Measurements from ENCODE around the gene FASLG. TPM values are rescaled to one million over a fixed set of nuclear protein-coding genes. Genes with fewer than 3 reads are reported as not detected.

FASLG gene
- total RNA-seq, 4 donors from 2014 or later = 0.33 TPM; not detected in 3

DNA sequence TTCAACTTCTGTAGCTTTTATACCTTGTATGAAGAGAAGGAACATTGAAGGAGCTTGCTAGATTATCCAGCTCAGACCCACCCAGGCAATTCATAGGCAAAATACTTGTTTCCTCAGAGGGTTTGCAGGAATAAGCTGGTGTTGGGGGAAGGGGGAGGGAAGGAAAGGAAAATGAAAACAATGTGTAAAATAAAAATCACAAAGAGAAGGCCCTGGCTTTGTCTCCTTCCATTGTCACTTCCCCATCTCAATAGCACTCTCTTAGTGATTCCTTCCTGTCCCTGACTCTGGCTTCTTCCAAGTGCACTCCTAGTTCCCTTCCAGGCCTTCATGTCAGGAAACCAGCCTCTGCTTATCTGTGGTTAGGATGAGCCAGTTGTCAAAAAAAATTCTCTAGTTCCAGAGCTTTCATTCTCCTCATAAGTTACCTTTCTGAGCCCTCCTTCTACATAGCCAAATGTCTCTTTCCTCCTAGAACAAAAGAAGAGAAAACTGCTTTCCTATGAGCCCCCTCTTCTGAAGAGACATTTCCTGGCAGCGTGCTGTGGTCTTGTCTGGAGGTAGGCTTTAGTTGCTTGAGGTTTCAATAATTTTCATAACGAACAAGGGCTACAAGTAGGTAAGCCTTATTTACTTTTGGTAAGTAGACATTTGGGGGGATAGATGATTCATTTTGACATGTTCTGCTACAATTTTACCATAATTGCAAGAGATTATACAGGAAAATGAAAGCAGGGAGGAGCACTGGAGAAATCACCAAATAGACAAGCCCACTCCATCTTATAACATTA lies 45.7 kb downstream of the FASLG start:
- no peaks in the 10 kb centered on the region for H3K27me3 ChIP-seq
- TF ChIP-seq POLR2A (IDR thresholded peaks at IDR 0.05; ENCODE audit: low read depth) (no peak), EP300 (IDR thresholded peaks at IDR 0.05) (no peak), POLR2AphosphoS5 (IDR thresholded peaks at IDR 0.05) (no peak)
- TF ChIP-seq, protein P1, sequence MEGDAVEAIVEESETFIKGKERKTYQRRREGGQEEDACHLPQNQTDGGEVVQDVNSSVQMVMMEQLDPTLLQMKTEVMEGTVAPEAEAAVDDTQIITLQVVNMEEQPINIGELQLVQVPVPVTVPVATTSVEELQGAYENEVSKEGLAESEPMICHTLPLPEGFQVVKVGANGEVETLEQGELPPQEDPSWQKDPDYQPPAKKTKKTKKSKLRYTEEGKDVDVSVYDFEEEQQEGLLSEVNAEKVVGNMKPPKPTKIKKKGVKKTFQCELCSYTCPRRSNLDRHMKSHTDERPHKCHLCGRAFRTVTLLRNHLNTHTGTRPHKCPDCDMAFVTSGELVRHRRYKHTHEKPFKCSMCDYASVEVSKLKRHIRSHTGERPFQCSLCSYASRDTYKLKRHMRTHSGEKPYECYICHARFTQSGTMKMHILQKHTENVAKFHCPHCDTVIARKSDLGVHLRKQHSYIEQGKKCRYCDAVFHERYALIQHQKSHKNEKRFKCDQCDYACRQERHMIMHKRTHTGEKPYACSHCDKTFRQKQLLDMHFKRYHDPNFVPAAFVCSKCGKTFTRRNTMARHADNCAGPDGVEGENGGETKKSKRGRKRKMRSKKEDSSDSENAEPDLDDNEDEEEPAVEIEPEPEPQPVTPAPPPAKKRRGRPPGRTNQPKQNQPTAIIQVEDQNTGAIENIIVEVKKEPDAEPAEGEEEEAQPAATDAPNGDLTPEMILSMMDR (IDR thresholded peaks at IDR 0.05) = no peak
- H3K4me3 ChIP-seq = no peak overlapping the region
- 78% methylated on average over 2 of the region's 2 CpGs for WGBS
- no peaks in the 10 kb centered on the region for H3K9me3 ChIP-seq
- intact Hi-C loops (cut with DNase I) = loop anchor here (10.0 kb wide), 1 partner anchor 250 kb away; no protein-coding TSS in a partner anchor
- H3K36me3 ChIP-seq = no peaks in the 10 kb centered on the region
- no peak for DNase-seq (ENCODE audit: extremely low spot score)
- peaks cover 0 to 6% (median 0%) of the 10 kb centered on the region in 4 donors for H3K4me1 ChIP-seq
- no peak overlapping the region for H3K27ac ChIP-seq (replicated peaks in 1 of 4)

DNA sequence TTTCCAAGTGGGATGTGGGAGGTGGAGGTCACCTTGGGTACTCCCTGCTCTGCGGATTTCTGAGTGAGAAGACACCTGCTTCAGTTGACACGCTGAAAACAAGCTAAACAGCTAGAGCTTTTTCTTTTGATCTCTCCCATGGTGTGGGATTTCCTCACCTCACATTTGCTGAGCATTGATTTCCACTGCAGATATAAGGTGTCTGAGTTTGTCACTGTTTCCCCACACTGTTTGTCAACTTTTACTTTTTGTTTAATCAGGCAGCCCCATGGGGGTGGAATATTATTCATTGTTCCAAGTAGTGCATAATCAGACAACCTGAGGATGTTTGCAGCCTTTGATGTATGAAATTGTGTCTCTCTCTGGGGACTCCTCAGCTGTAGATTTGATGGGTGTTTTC lies 49.5 kb downstream of the FASLG start:
- Histone ChIP-seq H3K4me3 (no peak overlapping the region), H3K27me3 (no peaks in the 10 kb centered on the region), H3K36me3 (no peaks in the 10 kb centered on the region), H3K9me3 (no peaks in the 10 kb centered on the region), H3K4me1 (no peaks in the 10 kb centered on the region), H3K27ac (replicated peaks in 1 of 4) (no peak overlapping the region)
- no peak for TF ChIP-seq POLR2AphosphoS5 (IDR thresholded peaks at IDR 0.05)
- TF ChIP-seq, protein P1 (IDR thresholded peaks at IDR 0.05) = no peak
- TF ChIP-seq POLR2A (IDR thresholded peaks at IDR 0.05; ENCODE audit: low read depth) = no peak
- TF ChIP-seq EP300 (IDR thresholded peaks at IDR 0.05) = no peak
- no peak for DNase-seq (ENCODE audit: extremely low spot score)
- intact Hi-C loops (cut with DNase I) = loop anchor here (10.0 kb wide), 1 partner anchor 254 kb away; no protein-coding TSS in a partner anchor
- WGBS = 24% methylated on average over 2 of the region's 2 CpGs

DNA sequence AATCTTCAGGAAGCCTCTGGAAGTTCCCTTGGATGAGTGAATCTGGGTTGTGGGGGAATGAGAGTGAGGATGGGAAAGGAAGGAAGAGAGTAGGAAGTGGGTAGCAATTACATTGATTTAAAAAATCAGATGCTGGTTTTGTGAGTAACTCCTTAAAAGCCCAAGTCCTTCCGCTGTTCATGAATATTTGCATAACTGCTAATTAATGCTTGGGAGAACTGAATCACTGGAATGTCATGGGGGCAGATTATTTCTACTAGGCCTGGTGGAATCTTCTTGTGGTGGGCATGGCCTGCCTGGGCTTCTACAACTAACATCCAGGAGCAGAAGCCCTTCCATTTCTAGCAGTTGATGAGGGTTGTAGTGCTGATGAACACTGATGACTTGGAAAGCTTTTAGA lies 52.7 kb downstream of the FASLG start:
- intact Hi-C loops (cut with DNase I) = no loop called here
- Histone ChIP-seq H3K27ac (replicated peaks in 1 of 4) (no peak overlapping the region), H3K4me3 (no peak overlapping the region), H3K4me1 (no peaks in the 10 kb centered on the region), H3K36me3 (no peaks in the 10 kb centered on the region), H3K27me3 (no peaks in the 10 kb centered on the region), H3K9me3 (no peaks in the 10 kb centered on the region)
- no peak for TF ChIP-seq POLR2AphosphoS5 (IDR thresholded peaks at IDR 0.05)
- TF ChIP-seq, protein P1 (IDR thresholded peaks at IDR 0.05) = no peak
- TF ChIP-seq POLR2A (IDR thresholded peaks at IDR 0.05; ENCODE audit: low read depth) = no peak
- no peak for TF ChIP-seq EP300 (IDR thresholded peaks at IDR 0.05)
- 100% methylated on average over 1 of the region's 1 CpG for WGBS
- no peak for DNase-seq (ENCODE audit: extremely low spot score)

DNA sequence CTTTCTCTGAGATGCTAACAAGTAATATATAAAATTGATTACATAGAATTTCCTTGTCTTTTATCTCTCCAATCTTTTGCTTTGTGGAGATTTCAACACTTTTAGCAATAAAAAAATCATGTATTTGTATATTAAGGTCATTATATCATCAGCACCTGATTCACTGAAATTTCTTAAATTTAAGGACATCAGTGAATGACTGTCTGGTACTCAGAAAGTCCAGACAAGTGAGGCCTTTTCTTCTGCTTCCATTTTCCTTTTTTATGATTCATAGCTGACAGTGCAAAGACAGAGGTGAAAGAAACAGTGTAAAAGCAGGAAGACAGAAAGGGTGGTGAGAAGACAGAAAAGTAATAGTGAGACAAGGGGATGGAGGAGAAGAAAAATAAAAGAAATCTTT lies 54.6 kb downstream of the FASLG start:
- Histone ChIP-seq H3K9me3 (no peaks in the 10 kb centered on the region), H3K36me3 (no peaks in the 10 kb centered on the region), H3K4me1 (no peaks in the 10 kb centered on the region), H3K27me3 (no peaks in the 10 kb centered on the region), H3K27ac (replicated peaks in 1 of 4) (no peak overlapping the region), H3K4me3 (no peak overlapping the region)
- no peak for DNase-seq (ENCODE audit: extremely low spot score)
- intact Hi-C loops (cut with DNase I) = no loop called here
- TF ChIP-seq EP300 (IDR thresholded peaks at IDR 0.05) = no peak
- TF ChIP-seq, protein P1 (IDR thresholded peaks at IDR 0.05) = no peak
- no peak for TF ChIP-seq POLR2A (IDR thresholded peaks at IDR 0.05; ENCODE audit: low read depth)
- TF ChIP-seq POLR2AphosphoS5 (IDR thresholded peaks at IDR 0.05) = no peak

Small RNA genes within 50 kb of the gene (small RNA-seq; reads per million reads assigned to genes)
- 0 reads per million in 3 donors for gene RNU6-693P

Other genes starting within 250 kb of the FASLG start
- not detected for gene C1orf105, start 238.4 kb upstream of the FASLG start, total RNA-seq
- 10 to 100 TPM; 18.9 to 25.7 (median 20.9) TPM for gene PIGC, start 215.0 kb upstream of the FASLG start, total RNA-seq
- gene SUCO, start 126.0 kb upstream of the FASLG start, total RNA-seq = 10 to 100 TPM; 21.1 to 31.6 (median 22.3) TPM